Peyer's patch (tissue), 4 donors: ENCODE measurements around the gene C14orf119.

Experiments used
- CTCF ChIP-seq, 6 experiments: fragments of 450-650 bp in 4 of 6; fragments of 200-600 bp in 2 of 6; sonication (generic) in 1 of 6; IDR thresholded peaks; one replicate each; pipeline ENCODE4 v1.5.1; 2017 to 2019; ENCODE audit warnings: antibody characterized with exemption in 6 of 6, mild to moderate bottlenecking in 3 of 6, moderate library complexity in 1 of 6
- POLR2A ChIP-seq, 2 donors: fragments of 450-650 bp; IDR thresholded peaks; one replicate each; pipeline ENCODE4 v1.5.1; 2017; ENCODE audit warnings: antibody characterized with exemption in 2 of 2, mild to moderate bottlenecking in 2 of 2, moderate library complexity in 2 of 2

- no peak for TF ChIP-seq CTCF (IDR thresholded peaks at IDR 0.05)
- no peak for TF ChIP-seq POLR2A (IDR thresholded peaks at IDR 0.05)
These were observed 9.5 kb downstream of the C14orf119 start, which contains the start of gene CIROP for GRCh38 chr14:23104591-23105347.
